PC-9 (cell line): ENCODE measurements around the gene HNRNPLL. TPM values are rescaled to one million over a fixed set of nuclear protein-coding genes. Genes with fewer than 3 reads are reported as not detected.
A peak's percentile ranks its signal among the peaks of the same experiment; 100 is the strongest.

Experiments used
- BruUV-seq: library from RNA; stranded (reverse); fragments of 400-500 nt; replicated peaks from 2 replicates; lab custom pipeline; 2021; lab: Mats Ljungman, UMichigan
- CTCF ChIA-PET: fragments of 300-600 bp; sonication (Branson Sonifier 250); formaldehyde crosslinking; loops from one replicate; lab custom pipeline; 2022; ENCODE audit warnings: antibody characterized with exemption; lab: Charles Lee
- POLR2A ChIA-PET: fragments of 300-600 bp; sonication (Branson Sonifier 250); formaldehyde crosslinking; loops from one replicate; lab custom pipeline; 2022; ENCODE audit warnings: antibody characterized with exemption; ENCODE audit not compliant: unreplicated experiment; lab: Charles Lee
- DNase-seq, 2 experiments: peaks; one replicate each; pipeline versions ENCODE4 v3.0.0 to v3.0.0-alpha.2; 2015 to 2022; ENCODE audit warnings: mixed read lengths in 1 of 2
- H2AFZ ChIP-seq: fragments of 200-600 bp; sonication (generic); 2 replicates; pipeline ENCODE4 v1.8.1; 2017; ENCODE audit warnings: antibody characterized with exemption
- H3F3A ChIP-seq: fragments of 200-600 bp; sonication (generic); 2 replicates; pipeline ENCODE4 v1.8.1; 2017; ENCODE audit warnings: antibody characterized with exemption, mild to moderate bottlenecking, low read depth; ENCODE audit not compliant: insufficient read depth
- H3K27ac ChIP-seq: fragments of 200-600 bp; sonication (generic); 2 replicates; pipeline ENCODE4 v1.6.1; 2016; ENCODE audit warnings: mixed run types
- H3K27me3 ChIP-seq: fragments of 200-600 bp; sonication (generic); 2 replicates; pipeline ENCODE4 v1.6.1; 2016; ENCODE audit warnings: low read depth, mixed run types; ENCODE audit not compliant: insufficient read depth
- H3K36me3 ChIP-seq: fragments of 200-600 bp; sonication (generic); 2 replicates; pipeline ENCODE4 v1.6.1; 2016; ENCODE audit warnings: low read depth, mixed run types
- H3K4me1 ChIP-seq: fragments of 200-600 bp; sonication (generic); replicated peaks from 2 replicates; pipeline ENCODE4 v1.6.1; 2016; ENCODE audit warnings: mixed run types; ENCODE audit not compliant: insufficient read depth
- H3K4me2 ChIP-seq: fragments of 200-600 bp; sonication (generic); 2 replicates; pipeline ENCODE4 v1.6.1; 2017; ENCODE audit warnings: mixed run types
- H3K4me3 ChIP-seq: fragments of 200-600 bp; sonication (generic); 2 replicates; pipeline ENCODE4 v1.6.1; 2016; ENCODE audit warnings: mixed run types
- H3K79me2 ChIP-seq: fragments of 200-600 bp; sonication (generic); 2 replicates; pipeline ENCODE4 v1.6.1; 2017; ENCODE audit warnings: low read depth, mixed run types
- H3K9me2 ChIP-seq: fragments of 200-600 bp; sonication (generic); 2 replicates; pipeline ENCODE4 v1.8.1; 2017; ENCODE audit warnings: mild to moderate bottlenecking; ENCODE audit not compliant: insufficient read depth
- H3K9me3 ChIP-seq: fragments of 200-600 bp; sonication (generic); 2 replicates; pipeline ENCODE4 v1.8.1; 2016; ENCODE audit warnings: low read depth; ENCODE audit not compliant: insufficient read depth
- H4K20me1 ChIP-seq: fragments of 200-600 bp; sonication (generic); 2 replicates; pipeline ENCODE4 v1.8.1; 2017; ENCODE audit not compliant: insufficient read depth
- EZH2 ChIP-seq: fragments of 200-600 bp; sonication (generic); IDR thresholded peaks from 2 replicates; pipeline ENCODE4 v1.8.0; 2017; ENCODE audit warnings: antibody characterized with exemption, low read depth
- intact Hi-C: fragments of 100-400 bp; cut with micrococcal nuclease; formaldehyde crosslinking; loops from one replicate; pipeline ENCODE4 v1.10.0; 2022; ENCODE audit not compliant: unreplicated experiment
- total RNA-seq: library from RNA; stranded (reverse); gene quantifications from 2 replicates; pipeline ENCODE4 v1.2.3, GENCODE V29; 2021
- TF ChIP-seq, protein P1 (sequence below): fragments of 200-600 bp; sonication (generic); conservative IDR thresholded peaks from 2 replicates; pipeline ENCODE4 v1.6.1; 2017; ENCODE audit warnings: mixed run types, antibody characterized with exemption, mild to moderate bottlenecking, moderate library complexity

HNRNPLL gene
- total RNA-seq, 1 experiment from 2014 or later = 38.1 TPM

DNA sequence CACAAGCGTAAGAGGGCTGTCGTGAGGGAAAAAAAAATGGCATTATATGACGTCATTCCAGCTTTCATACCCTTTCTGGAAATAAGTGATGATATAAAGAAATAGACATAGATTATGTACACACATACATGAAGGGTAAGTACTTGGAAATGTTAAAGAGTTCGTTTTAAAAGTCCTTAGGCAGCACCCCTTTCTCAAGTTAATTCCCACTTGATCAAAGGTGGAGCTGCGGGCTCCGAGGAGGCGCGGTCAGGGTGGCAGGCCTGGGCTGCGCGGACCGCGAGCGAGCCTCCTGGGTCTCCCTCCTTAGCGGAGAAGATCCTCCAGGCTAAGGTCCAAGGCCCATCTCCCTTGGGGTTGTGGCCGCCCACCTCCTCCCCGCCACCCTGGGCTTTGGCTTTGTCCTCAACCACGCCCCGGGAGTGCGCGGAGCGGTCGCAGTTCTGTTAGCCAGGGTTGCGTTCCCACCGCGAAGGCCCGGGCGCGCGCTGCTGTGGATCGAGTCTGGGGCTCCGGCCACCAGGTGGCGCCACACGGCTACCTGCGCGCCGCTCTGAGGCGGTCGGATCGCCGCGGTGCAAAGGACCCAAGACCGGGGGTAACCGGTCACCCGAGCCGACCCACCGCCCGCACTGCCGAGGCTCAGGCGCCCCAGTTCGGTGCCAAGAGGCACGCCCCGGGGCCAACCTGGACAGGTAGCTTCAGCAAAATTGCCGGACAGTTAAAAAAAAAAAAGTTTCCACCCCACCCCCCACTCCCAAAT, 66.8 kb downstream of the HNRNPLL start:
- Histone ChIP-seq H3K27me3 (no peaks in the 10 kb centered on the region), H4K20me1 (no peaks in the 10 kb centered on the region), H3K4me3 (peak overlapping the region; percentile 96), H3K79me2 (no peaks in the 10 kb centered on the region), H3K27ac (no peak overlapping the region), H3K36me3 (no peaks in the 10 kb centered on the region), H3K9me3 (no peaks in the 10 kb centered on the region), H3K4me1 (no peaks in the 10 kb centered on the region), H3K4me2 (peak overlapping the region; percentile 96), H3K9me2 (no peaks in the 10 kb centered on the region), H3F3A (no peaks in the 10 kb centered on the region), H2AFZ (peak overlapping the region; percentile 89)
- ChIA-PET POLR2A (no interaction called here), CTCF (interaction anchor here (0.7 to 1.0 kb wide), 4 partner anchors 41 to 1189 kb away, joined by 3 to 13 read pairs (median 6); no protein-coding TSS in a partner anchor)
- intact Hi-C loops = loop anchor here (2.0 kb wide), 1 partner anchor 189 kb away; no protein-coding TSS in a partner anchor
- peak; percentile 61 to 84 for DNase-seq
- no peak for TF ChIP-seq EZH2
- TF ChIP-seq, protein P1, sequence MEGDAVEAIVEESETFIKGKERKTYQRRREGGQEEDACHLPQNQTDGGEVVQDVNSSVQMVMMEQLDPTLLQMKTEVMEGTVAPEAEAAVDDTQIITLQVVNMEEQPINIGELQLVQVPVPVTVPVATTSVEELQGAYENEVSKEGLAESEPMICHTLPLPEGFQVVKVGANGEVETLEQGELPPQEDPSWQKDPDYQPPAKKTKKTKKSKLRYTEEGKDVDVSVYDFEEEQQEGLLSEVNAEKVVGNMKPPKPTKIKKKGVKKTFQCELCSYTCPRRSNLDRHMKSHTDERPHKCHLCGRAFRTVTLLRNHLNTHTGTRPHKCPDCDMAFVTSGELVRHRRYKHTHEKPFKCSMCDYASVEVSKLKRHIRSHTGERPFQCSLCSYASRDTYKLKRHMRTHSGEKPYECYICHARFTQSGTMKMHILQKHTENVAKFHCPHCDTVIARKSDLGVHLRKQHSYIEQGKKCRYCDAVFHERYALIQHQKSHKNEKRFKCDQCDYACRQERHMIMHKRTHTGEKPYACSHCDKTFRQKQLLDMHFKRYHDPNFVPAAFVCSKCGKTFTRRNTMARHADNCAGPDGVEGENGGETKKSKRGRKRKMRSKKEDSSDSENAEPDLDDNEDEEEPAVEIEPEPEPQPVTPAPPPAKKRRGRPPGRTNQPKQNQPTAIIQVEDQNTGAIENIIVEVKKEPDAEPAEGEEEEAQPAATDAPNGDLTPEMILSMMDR = peak; percentile 96
- no TSS peak for BruUV-seq

DNA sequence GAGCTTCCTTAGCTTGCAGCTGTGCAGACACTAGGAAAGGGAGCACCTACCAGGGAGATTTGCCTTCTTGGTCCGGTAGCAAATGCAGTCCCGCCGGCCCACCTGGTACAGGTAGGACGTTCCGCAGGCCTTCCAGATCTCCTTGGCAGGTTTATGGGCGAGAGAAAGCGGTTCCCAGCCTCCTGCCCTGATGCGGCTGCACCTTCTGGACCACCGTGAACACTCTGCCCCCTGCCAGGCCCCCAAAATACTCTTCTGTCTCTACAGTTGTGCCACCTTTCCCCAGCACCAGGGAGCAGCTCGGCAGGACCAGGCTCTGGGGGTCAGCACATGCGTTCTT, 67.4 kb downstream of the HNRNPLL start:
- H3K27me3 ChIP-seq = no peaks in the 10 kb centered on the region
- H3K79me2 ChIP-seq = no peaks in the 10 kb centered on the region
- CTCF ChIA-PET = interaction anchor here (1.0 kb wide), 1 partner anchor 41 kb away, joined by 3 read pairs; no protein-coding TSS in a partner anchor
- no peaks in the 10 kb centered on the region for H3K36me3 ChIP-seq
- no peak overlapping the region for H3K4me3 ChIP-seq
- no peaks in the 10 kb centered on the region for H3K9me2 ChIP-seq
- H3K27ac ChIP-seq = no peak overlapping the region
- H4K20me1 ChIP-seq = no peaks in the 10 kb centered on the region
- H3K4me2 ChIP-seq = peak overlapping the region; percentile 96
- no peaks in the 10 kb centered on the region for H3K9me3 ChIP-seq
- H3K4me1 ChIP-seq = no peaks in the 10 kb centered on the region
- POLR2A ChIA-PET = no interaction called here
- H3F3A ChIP-seq = no peaks in the 10 kb centered on the region
- intact Hi-C loops = no loop called here
- no peak overlapping the region for H2AFZ ChIP-seq
- no peak for DNase-seq
- no peak for TF ChIP-seq EZH2
- TF ChIP-seq, protein P1 = no peak
- no TSS peak for BruUV-seq

DNA sequence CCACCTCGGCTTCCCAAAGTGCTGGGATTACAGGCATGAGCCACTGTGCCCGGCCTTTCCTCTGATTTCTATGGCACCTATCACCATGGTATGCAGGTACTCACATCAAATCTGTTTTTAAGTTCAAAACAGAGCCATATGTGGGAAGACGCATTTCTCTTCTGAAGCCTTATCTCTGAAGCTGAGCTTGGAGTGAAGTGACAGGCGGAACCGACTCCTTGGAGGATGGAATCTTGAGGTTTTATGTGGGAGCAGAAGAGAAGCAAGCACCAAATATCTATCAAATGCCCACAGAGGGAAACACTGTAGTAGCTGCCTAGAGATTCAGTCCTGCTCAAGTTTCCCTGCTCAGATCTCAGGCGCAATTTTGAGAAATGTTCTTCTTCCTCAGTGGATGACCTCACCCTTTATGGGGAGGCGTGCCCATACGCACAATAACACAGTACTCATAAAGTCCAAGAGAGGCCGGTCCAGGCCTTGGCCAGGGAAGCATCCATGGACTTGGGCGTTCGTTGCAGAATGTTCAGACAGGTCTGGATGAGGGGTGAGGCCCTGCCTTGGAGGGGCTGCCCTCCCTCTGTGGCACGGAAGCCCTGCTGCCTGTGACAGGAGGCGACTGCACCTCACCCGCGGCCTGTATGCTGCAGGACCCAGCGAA, 67.9 kb downstream of the HNRNPLL start:
- intact Hi-C loops = no loop called here
- H3K9me2 ChIP-seq = no peaks in the 10 kb centered on the region
- CTCF ChIA-PET = no interaction called here
- H4K20me1 ChIP-seq = no peaks in the 10 kb centered on the region
- H3K36me3 ChIP-seq = no peaks in the 10 kb centered on the region
- H3F3A ChIP-seq = no peaks in the 10 kb centered on the region
- H3K9me3 ChIP-seq = no peaks in the 10 kb centered on the region
- DNase-seq = no peak
- POLR2A ChIA-PET = no interaction called here
- no peak overlapping the region for H2AFZ ChIP-seq
- H3K27me3 ChIP-seq = no peaks in the 10 kb centered on the region
- H3K79me2 ChIP-seq = no peaks in the 10 kb centered on the region
- TF ChIP-seq EZH2 = no peak
- TF ChIP-seq, protein P1 = no peak
- no peak overlapping the region for H3K4me3 ChIP-seq
- no peak overlapping the region for H3K4me2 ChIP-seq
- H3K4me1 ChIP-seq = no peaks in the 10 kb centered on the region
- no peak overlapping the region for H3K27ac ChIP-seq
- no TSS peak for BruUV-seq
